HuH-7.5 (cell line): ENCODE data around the gene INCA1.

ENCODE experiments used
- DNase-seq: peaks from one replicate; pipeline ENCODE4 v3.0.0; 2011; ENCODE audit warnings: low spot score

Gene INCA1

DNA sequence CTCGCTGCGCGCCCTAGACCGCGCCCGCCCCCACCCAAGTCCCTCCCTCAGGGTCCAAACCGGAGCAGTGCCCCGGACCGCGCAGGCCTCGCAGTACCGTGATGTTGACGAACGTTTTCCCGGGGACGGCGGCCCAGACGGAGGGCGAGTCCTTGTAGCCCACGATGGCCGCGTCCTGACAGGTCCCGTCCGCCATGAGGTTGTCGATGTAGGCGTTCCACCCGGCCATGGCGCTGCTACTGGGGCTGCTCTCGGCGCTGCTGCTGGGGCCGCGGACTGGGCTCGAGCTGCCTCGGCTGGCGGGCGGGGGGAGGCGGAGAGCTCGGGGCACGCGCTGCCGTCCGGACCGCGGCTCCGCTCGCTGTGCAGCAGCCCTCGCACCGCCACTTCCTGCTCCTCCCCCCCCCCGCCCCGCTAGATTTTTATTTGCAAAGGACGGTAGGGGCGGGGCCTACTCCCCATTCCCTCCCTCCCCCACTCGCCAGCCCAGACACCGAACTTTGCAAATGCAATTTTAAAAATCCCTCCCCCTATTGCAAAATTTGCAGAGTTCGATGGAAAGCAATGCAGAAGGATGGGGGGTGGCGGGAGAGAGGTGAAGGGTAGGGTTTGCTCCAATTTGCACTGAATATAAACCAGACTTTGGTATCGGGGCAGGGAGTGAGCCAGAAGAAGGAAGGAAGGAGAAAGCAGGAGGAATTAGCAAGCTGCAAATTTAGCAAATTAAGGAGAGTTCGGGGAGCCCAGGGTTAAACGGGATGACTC, 49.0 kb downstream of the INCA1 start, which contains the start of gene PFN1:
Gene PFN1, minus strand, starts transcription at position 365 of the 765 bp plus-strand sequence. Its CDS starts 136 bp downstream, at position 229.
- DNase-seq = peak; percentile 81

DNA sequence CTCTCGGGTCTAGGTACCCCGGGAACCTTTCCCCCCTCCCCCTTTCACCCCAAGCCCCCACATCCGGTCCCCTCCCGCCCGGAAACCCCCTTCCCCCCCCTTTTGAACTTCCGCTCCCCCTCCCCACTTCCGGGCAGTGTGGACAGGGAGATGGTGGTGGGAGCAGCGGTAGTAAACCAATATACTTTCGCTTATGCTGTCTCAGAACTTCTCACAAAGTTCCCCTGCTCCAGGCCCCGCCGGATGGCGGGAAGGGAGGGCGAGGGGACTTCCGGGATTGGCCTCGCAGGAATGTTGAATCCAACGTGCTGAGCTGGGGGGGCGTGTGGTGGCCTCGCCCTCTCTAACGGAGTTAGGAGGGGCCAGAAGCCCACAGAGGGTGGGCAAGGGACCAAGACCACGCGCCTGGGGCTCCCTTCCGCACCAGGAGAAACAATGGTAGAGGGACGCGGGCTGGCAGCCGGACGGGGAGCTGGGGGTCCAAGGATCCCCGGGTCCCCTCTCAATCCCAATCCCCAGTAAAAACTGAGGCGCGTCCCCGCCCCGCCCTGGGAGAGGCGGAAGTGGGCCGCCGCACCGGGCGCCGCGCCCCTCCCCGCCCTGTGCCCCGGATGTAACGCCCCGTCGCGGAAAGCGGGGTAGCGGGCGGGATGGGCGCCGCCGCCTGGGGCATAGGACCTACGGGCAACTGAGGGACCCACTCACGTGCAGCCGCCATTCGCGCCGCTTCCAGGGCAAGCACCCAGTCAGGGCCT, 49.7 kb downstream of the INCA1 start:
- DNase-seq = no peak

DNA sequence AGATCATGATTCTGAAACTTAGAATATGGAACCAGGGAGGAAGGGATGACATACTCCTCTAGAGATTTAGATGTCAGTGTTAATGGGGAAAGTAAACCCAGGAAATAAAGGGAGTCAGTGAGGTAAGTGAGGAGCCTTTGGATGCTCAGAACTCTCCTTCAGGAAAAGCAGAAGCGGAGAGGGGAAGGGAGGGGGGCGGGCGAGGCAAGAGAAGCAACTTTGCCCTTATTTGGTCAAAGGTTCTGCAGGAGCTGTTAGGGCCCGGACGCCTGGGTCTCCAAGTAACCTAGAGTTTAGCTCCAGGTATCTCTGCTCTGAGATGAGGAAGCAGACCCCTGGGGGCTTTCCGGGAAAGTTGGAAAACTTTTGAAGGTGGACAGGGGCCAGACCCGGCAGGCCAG, 50.3 kb downstream of the INCA1 start:
- DNase-seq = no peak

DNA sequence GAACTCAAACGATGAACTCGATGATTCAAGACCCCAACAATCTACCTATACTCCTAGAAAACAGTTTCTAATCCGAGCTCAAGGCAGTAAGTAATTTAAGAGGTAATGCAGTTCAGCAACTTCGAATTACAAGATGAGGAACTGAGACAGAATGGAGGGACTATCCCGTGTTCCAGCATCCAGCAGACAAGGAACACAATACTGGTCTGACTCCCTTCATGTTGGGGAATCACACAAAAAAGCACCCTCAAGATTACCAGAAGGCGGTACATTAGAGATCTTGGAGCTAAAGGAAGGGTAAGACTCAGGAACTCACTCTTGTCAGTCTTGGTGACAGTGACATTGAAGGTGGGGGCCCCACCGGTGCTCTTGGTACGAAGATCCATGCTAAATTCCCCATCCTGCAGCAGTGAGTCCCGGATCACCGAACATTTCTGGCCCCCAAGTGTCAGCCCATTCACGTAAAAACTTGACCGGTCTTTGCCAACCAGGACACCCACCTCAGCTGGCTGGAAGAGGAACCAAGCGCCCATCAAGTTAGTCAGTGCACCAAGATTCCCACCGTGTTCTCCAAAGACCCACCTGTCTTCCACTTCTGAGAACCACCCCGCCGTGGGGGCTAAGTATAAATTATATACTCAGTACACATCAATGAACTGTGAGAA, 50.9 kb downstream of the INCA1 start:
- no peak for DNase-seq

DNA sequence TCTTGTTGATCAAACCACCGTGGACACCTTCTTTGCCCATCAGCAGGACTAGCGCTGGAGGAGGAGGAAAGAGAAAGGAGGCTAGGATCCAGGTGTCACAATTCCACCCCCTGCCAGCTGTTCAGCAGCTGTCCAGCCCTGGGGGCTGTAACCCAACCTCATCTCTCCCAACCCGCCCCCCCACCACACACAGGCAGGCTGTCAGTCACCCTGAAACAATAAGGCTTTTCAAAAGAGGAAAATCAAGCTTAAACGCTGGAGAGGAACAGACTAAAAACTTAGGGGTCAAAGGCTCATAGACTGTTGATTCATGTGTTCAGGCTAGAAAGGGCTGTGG, 51.4 kb downstream of the INCA1 start:
- no peak for DNase-seq

DNA sequence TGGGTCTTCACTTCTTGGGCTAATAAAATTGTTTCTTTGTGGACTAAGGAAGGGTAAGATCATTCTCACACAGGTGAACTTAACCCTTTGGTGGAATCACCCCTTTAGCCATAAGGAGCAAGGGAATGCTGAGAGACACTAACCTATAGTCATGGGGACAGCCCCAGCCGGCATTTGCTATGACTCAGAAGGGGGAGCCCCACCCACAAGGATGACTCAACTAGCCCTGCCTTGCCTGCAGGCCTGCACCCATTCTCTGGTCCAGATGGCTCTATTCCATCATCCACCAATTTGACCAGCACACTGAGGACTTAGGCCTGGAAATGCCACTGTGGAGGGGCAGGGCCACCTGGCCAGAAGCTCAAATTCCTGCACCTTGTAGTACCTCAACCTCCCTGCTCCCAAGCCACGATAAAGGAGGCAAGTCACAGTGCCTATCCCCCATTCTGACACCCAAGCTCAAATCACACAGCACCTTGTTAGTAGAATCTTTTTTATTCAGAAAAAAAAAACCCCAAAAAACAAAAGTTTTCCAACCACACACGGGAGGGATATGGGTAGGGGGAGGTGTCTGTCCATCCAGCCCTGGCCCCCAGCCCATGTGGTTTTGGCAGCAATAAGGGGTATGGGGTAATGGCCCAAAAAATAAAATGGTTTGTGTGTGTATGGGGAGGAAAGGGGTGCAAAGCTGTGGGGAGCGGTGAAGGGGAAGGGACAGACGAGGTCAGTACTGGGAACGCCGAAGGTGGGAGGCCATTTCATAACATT, 52.0 kb downstream of the INCA1 start:
- no peak for DNase-seq

DNA sequence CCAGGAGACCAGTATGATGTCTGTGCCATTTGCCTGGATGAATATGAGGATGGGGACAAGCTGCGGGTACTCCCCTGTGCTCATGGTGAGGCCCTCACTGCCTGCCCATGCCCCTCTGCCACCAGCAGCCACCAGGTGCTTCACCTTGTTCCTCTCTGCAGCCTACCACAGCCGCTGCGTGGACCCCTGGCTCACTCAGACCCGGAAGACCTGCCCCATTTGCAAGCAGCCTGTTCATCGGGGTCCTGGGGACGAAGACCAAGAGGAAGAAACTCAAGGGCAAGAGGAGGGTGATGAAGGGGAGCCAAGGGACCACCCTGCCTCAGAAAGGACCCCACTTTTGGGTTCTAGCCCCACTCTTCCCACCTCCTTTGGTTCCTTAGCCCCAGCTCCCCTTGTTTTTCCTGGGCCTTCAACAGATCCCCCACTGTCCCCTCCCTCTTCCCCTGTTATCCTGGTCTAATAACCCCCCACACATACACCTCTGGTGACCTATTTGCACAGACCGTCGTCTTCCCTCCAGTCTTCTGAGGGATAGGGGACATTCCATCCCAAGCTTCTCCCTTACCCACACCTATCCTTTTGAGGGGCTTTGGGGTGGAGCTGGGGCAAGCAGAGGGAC, 52.7 kb downstream of the INCA1 start:
- DNase-seq = no peak

DNA sequence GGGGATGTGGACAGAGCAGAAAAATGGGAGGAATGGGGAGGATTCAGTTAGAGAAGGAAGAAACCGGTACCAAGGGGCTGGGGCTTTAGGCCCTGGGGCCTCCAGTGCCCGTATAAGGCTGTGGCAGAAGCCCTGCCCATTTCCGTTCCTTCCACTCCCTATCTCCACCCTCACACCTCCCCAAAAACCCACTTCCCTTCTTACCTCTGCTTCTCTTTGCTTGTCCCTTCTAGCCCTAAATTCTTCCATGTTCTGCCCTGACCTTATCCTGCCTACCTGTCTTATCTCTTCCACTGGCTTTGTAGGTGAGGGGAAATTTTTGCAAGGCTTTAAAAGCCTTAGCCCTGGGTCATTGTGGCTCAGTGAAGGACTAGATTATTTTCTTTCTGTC, 53.2 kb downstream of the INCA1 start:
- no peak for DNase-seq

- DNase-seq = no peak
Observed at GRCh38 chr17:4942760-4943508, 54.4 kb downstream of the INCA1 start.

- no peak for DNase-seq
Observed at GRCh38 chr17:4941319-4941610, 56.1 kb downstream of the INCA1 start.

DNA sequence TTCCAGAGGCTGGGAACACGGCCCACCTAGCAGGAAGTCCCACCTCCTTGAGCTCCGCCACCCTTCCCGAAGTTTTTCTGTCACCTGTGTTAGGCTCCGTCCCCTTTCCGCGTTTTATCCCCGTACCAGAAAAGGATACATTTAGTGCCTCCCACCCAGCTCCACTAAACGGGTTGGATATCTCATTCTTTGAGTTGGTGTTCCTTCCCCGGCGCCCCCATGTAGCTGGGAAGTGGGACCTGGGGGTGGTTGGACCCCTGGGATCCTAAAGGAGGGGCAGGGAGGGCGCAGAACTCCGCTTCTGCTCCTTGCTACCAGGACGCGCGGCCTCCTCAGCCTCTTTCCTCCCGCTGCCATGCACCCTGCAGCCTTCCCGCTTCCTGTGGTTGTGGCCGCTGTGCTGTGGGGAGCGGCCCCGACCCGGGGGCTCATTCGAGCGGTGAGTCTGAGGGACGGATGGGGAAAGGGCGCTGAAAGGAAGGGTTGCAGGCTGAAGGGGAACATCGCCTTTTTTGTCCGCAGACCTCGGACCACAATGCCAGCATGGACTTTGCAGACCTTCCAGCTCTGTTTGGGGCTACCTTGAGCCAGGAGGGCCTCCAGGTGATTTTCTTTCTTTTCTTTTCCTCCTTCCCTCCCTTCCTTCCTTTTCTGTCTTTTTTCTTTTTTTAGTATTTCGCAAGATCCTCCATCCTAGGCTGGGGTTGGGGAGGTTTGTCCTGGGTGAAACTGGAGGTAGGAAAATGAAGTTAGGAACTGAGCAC, 56.6 kb downstream of the INCA1 start:
- peak; percentile 81 for DNase-seq

GRCh38 chr17:4939796-4940554, 57.3 kb downstream of the INCA1 start, which contains the start of the genes RNF167 and SLC25A11:
RNF167 (plus strand) TSS chr17:4940268; CDS start chr17:4940910, 642 bp downstream.
SLC25A11 (minus strand) TSS chr17:4940046; CDS start chr17:4939910, 136 bp downstream.
- peak; percentile 91 for DNase-seq

- DNase-seq = peak; percentile 41
Observed at GRCh38 chr17:4939546-4939795, 57.9 kb downstream of the INCA1 start.

DNA sequence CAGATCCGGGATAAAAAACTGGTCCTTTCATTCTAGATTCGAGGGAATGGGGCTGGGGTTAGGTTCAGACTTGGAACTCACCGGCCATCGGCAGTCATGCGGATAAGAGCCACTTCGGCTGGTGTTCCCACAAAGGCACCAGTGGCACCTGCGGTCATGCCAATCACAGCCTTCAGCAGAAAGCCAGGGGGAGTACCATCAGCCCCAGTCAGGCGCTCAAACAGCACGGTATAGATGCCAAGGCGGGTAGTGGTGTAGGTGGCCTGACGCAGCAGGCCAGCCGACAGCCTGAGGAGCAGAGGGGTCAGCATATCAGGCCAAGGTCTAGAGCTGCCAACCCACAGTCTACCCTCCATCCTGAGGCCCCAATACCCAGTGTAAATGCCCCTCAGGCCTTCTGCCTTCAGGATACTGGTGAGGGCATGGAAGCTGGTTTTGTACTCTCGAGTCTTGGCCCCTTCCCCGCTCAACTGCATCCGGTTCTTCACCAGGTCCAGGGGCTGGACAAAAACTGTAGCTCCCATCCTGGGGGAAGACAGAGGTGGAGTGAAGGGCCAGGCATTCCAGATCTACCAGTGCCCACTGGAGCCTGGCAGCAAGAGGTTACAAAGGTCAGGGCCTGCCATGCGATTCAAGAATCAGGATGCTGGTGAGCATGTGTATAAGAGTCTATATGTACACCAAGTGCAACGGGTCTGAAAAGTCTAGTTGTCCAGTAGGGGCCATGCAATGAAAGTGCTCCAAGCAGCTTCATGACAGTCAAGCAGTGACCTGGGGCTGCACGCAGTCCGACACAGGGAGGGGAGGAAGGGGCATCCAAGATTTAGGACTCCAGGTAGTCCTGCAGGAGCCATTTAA, 58.4 kb downstream of the INCA1 start:
- no peak for DNase-seq
